OCI-M2 (cell line): Measurements from ENCODE around the gene EWSR1.
"Not testable (repeated sequence)": the region's sequence is repeated elsewhere in the genome, so short reads cannot be mapped to it uniquely, and the experiment has no call there.

Source experiments
- DNase-seq: peaks from one replicate; lab custom pipeline; 2025; ENCODE audit not compliant: unreplicated experiment; lab: John Stamatoyannopoulos, UW

Gene EWSR1

DNA sequence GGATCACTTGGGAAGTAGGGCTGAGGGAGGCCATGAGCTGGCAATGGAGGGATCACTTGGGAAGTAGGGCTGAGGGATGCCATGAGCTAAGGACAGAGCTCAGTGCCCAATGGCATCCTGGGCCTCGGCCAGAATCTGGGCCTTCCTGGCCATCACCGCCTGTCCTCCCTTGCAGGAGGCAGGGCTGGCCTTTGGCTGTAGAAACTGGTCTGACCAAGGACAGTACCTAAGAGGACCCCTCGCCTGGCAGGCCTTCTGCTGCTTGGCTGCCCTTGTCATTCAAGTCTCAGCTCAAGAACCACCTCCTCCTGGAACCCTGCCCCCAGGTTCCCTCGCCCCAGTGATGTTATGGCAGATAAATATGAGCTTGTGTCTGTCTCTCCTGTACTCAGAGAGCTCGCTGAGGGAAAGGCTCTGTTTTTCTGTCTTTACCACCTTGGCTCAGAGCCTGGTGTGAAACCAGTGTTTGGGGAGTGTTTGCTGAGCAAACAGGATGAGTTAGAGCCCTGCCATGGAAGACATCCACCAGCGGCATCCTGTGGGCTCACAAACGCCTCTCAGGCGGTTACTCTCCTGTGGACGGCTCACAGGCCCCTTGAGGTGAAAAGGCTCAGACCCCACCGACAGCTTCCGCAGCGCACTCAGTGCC is 66.8 kb downstream of the EWSR1 start:
- DNase-seq: no peak

DNA sequence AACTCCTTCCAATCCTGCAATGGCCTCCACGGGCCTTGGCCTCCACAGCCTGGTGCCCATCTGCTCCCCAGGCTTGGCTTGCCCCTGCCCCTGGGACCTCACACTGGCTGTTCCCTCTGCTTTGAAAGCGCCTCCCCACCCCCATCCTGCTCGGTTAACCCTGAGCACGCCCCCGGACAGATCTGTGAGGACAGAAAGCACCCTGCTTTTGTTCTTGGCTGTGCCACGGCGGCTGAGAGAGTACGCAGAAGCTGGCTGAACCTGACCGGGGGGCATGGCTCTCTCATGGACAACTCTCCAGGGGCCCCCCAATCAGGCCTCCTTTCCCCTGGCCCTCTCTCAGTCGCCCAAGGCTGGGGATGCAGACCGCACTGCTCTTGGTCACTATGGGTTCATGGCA is 67.6 kb downstream of the EWSR1 start:
- no peak for DNase-seq

DNA sequence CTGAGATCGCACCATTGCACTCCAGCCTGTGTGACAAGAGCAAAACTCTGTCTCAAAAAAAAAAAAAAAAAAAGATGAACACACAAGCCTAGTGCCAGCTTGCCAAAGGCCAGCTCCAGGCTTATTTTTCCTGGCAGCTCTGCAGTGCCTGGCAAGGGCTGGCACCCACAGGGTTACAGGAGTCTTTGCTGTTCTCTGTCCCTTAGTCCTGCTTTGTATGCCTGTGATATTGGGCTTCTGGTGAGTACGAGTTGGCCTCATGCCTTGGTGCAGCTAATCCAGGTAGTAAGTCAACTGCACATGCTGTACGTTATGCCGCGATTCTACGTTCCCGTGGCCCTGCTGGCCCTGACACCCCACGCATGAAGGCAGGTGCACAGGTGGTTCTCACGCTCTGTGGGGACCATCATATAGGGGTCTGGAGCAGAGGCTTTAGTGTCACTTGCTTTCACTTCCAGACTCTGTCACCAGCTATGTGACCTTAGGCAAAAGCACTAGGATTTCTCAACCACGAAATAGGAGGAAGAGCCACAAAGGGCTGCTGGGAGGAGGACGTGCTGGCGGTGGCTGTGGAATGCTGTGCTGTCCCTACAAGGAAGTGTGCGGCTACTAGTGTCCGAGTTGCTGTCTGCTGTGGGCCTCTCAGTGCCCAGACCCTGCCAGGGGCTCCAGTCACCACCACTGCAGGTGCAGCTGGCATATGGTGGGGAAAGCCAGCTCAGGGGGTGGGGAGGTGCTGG is 68.9 kb downstream of the EWSR1 start:
- no peak for DNase-seq

DNA sequence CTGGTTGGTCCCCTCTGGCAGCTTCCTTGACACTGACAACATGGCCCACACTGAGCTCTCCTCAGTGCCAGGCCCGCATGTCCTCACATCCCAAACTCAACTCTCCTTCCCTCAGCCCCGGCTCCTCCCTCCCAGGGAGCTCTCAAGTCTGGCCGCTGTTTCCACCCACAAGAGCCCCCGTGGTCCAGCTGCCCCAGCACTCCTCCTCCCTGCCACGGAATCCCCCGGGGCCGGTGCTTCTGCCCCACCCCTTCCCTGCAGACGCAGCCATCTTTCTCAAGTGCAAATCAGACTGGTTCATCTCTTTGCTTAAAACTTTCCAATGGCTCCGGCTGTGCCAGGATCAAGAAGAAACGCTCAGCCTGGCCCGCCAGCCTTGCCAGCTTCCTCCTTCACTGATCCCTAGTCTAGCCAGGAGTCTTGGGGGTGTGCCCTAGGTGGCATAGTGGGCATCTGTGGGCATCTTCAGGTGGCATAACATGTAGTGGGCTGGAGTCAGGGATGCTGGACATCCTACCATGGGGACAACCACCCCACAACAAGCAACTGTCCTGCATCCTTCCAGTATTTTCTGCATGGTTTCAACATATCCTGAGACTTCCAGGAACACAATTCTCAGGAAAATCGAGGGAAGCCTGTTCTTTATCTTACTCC is 69.7 kb downstream of the EWSR1 start:
- no peak for DNase-seq

DNA sequence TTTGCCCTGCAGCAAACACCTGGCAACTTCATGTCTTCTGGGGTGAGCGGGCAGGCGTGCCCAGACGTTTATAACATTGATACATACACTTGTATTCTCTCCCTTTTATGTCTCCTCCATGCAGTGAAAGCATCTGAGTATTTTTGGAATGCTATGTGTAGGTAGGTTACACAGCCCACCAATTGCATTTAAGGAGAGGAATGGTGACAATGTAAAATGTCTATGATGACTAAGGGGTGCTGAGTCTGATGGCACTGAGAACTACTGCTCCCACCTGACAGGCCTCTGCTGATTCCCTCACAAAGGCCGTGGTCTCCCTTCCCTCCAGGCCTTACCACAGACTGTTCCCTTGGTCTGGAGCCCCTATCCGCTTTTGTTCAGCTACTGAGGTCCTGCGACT is 70.3 kb downstream of the EWSR1 start:
- no peak for DNase-seq

DNA sequence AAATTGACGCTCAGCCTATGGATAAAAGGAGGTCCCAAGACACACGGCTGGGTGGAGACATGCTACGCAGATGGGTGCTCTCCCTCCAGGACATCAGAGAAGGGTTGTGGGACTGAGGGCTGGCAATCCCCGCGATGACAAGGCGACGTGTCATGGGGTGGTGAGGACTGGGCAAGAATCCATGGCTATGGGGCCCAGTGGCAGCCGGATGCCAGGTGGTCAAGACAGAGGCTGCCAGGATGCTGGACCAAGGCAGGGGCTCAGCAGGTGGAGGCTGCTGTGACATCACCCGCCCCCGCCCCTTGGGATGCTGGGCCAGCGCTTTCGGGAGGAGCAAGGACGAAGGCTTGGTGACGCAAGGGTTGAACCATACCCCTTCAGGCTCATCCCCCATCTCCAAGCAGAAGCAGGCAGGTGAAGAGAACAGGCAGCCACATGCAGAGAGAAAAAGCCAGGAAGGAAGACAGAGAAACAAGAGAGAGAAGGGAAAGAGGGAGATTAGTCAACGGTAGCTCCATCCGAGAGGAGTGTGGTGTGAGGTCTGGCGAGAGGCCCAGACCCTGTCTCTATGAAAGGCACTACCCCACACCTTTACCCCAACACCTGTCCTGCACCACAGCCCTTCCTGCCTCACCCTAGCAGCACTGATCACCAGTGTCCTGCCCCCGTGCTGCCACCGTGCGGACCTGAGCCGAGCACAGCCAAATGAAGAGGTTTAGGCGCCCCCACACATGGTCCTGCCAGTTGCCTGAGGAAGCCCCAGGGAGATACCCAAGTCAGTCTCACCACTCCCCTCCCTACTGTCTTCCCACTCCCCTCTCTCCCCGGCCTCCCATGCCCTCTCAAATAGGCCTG is 71.5 kb downstream of the EWSR1 start:
- DNase-seq: no peak

DNA sequence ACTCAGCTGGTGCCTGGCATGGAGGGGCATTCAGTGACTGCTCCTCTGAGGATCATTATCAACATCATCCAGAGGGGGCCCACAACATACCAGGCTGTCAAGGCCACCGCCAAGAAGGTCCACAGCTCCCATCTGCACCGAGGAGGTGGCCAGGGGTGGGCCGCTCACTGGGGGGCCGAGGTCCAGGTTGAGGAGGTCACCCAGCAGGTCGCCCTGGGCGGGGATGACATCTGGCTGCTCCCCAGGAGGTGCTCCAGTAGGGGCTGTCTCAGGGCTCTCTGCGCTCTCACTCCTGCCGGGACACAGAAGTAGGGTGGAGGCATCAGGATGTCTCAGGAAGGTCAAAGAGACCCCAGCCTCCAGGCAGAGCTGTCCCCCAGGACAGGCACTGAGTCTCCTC is 72.5 kb downstream of the EWSR1 start:
- DNase-seq: no peak

DNA sequence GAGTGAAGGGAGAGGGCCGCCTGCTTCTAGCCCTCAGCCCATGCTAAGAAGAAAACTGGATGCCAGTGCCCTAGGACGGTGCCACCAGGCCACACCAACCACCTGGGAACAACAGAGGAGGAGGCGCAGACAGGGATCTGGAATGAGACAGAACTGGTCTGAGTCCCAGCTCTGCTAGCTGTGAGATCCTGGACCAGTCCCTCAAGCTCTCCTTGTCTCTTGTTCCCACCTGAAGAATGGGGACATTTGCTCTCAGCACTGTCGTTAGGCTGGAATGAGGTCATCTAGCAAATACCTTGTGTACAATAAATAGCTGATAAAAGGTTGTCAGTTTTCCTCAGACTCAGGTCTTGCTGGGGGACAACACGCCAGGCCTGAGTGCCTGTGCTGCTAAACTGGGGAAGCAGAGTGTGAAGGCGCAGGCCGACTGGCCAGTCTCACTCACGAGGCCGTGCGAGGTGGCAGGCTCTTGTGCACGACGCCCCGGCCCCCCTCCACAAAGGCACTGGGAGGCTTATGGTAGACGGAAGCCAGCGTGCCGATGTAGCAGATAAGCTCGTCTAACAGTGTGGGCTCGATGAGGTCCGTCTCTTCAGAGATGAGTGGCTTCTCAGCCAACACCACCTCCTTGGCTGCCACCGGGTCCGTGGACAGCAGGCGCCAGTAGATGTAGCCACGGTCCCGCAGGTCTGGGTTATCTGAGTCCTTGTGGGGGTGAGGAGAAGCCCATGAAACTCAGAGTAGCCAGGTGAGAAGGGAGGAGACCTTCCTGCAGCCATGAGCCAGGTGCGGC is 73.2 kb downstream of the EWSR1 start:
- no peak for DNase-seq

DNA sequence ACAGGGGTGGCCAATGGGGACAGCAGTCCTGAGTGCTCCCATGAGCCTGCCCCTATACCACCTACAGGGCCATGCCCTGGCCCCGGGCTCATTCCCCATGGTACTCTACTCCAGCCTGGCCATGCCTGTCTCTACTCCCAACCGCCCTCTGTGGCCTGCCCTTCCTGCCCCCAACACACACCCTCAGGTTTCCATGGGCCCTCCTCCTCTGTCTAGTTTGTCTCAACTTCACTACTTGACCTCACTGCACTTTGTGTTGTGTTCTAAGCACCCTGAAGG is 73.7 kb downstream of the EWSR1 start:
- no peak for DNase-seq

DNA sequence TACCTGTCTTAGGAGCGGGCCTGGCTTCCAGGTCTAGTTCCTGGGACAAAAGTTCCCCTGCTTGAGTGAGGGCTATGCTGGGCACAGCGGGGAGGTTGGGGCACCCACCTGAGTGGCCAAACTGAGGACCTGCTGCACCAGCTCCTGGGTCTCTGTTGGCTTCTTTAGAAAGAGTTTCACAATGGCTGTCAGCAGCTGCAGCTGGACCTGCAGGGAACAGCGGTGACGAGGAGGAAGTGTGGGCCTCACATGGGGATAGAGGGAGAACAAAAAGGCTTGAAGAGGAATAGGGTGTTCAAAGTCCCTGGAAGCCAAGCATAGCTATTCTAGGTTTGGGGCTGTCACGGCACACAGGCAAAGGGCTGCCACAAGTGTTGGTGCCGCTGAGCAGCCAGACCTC is 74.1 kb downstream of the EWSR1 start:
- no peak for DNase-seq

DNA sequence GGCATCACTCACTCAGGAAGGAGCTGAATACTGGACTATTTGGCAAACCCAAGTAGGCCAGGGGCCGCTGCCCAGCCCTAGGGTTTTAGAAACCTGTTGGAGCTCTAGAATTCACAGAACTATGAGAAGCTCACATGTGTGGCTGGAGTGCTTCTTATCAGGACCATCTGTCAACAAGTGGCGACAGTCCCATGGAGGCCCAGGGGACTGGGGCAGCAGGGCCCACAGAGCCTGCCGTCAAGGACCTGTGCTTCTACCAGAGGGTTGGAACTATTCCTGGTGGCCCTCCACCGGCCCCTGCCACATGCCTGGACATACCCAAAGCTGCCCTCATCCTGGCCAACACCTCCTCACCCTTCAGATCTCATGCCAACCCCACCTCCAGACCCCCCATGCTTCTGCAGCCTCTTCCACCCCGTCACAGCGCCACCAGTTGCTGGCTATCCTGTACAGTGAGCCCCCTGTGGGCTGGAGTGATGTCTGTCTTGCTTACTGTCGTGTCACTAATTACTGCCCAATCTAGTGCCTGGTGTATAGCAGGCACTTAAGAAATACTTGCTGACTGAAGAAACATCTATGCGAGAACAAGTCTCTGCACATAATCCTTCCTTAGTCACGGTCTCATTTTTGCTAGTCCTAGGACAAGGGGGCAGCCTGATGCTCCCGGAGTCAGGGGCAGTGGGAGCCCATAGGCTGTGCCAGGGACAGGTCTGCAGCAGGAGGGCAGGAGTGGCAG is 74.7 kb downstream of the EWSR1 start:
- DNase-seq: no peak

DNA sequence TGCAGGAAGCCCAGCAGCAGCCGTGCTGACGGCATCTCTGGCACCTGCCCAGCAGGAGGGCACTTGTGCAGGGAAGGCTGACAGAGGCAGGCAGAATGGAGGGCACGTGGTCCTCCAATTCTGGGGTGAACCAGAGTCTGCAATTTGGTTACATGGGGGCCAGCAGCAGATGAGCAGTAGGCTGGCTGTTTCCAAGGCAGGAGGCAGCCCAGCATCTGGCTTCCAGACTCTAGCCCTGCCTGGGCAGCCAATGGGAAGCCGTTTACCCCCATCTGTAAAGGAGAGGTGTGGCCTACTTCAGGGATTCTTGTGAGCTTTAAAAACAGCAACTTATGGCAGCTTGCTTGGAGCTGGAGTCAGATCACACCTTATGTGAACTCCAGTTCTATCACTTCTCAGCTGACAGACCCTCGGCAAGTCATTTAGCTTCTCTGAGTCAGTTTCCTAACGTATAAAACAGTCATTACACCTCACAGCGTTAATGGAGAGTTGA is 75.3 kb downstream of the EWSR1 start:
- DNase-seq: no peak

DNA sequence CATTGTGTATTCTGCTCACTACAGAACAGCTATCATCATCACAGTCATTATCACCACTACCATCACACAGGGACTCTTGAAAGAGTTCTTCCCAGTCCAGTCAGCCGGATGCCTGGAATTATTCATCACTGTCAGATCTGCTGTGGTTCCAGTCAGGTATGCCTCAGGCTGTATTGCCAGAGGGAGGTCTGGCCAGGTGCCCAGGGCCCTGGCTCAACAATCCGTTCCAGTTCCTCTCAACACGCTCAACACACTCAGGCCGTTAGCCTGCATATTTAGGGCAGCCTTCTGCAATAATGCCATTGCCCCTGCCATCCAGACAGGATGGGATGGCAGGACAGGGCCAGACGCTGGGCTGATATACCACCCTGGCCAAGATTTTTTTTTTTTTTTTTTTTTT is 76.1 kb downstream of the EWSR1 start:
- DNase-seq: no peak

DNA sequence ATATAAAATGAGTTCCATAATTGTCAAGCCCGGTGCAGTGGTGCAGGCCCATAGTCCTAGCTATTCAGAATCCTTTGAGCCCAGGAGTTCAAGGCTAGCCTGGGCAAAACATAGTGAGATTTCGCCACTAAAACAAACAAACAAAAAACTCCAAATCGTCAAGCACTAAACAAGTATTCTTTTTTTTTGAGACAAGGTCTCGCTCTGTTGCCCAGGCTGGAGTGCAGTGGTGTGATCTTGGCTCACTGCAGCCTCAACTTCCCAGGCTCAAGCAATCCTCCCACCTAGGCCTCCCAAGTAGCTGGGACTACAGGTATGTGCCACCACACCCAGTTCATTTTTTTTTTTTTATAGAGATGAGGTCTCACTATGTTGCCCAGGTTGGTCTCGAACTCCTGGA is 76.8 kb downstream of the EWSR1 start:
- not testable (repeated sequence) for DNase-seq

DNA sequence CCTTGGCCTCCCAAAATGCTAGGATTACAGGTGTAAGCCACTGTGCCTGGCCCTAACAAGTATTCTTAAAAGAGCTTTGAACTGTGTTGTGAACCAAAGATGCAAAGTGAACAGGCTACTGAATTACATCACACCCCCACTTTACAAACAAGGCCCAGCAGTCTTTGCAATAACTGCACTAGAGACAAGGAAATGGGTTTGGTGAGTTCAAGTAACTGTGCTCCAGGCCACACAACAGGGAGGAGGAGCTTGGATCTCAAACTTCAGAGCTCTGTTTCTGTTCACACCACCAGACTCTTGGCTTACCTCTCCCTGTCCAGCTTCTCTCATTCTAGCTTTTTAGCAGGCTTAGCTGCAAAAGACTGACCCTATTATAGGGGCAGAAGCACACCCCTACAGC is 77.9 kb downstream of the EWSR1 start:
- no peak for DNase-seq

DNA sequence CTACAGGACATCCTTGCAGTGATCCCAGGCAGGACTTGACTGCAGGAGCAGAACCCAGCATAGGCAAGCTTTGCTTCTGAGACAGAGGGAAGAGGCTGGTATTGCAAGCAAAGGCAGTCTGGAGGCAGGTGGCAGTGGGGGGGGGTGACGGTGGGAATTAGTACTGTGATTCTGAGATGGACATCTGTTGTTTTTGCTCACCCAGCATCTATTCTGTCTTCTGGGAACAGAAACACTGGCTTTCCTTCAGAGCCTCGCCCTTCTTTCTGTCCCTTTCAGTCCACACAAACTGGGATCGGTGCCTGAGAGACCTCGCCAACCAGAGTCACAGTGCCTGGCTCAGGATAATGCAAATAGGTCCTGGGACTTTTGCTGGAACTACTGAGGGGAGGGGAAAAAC is 78.6 kb downstream of the EWSR1 start:
- no peak for DNase-seq

DNA sequence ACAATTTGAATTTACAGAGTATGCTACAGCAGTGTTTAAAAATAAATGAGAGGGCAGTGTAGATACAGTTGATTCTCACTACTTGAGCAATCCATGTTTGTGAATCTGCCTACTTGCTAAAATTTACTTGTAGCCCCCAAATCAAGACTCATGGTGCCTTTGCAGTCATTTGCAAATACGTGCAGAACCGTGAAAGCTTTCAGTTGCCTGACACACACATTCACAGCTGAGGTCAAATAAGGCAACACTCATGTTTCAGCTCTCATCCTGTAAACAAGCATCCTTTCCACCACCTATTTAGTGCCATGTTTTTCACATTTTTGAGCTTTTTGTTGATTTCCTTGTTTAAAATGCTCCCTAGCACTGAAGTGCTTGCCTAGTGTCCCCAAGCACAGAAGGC is 80.0 kb downstream of the EWSR1 start:
- DNase-seq: no peak

DNA sequence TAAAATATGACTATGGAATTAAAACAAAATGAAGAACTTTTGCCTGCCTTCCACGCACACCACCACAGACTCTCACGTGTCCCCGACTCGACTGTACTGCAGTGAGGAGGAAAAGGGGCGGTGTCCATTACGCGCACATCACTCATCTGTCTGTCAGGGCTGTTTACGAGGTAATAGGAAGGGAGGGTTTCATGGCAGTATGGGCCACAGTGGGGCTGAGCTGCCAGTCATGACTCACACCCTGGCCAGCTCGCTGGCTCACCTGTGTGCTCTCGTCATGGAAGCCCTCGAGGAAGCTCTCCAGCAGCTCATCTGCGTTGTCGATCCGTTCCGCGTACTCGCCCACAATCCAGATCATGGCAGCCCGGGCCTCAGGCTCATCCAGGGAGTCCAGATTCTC is 80.9 kb downstream of the EWSR1 start:
- DNase-seq: no peak
